H1 (cell line): ENCODE measurements around the gene TIGIT. TPM values are rescaled to one million over a fixed set of nuclear protein-coding genes. Genes with fewer than 3 reads are reported as not detected.

Experiments used
- CHD2 ChIP-seq: IDR thresholded peaks from 2 replicates; pipeline ENCODE4 v1.6.1; 2012; ENCODE audit warnings: low read length, improper control_type of control experiment
- POLR2AphosphoS5 ChIP-seq: IDR thresholded peaks from 2 replicates; pipeline ENCODE4 v1.6.1; 2011; ENCODE audit warnings: low read depth, low read length
- POU5F1 ChIP-seq: IDR thresholded peaks from 2 replicates; pipeline ENCODE4 v1.6.1; 2011; ENCODE audit warnings: low read depth, mild to moderate bottlenecking, low read length, moderate library complexity
- SP1 ChIP-seq: IDR thresholded peaks from 2 replicates; pipeline ENCODE4 v1.6.1; 2011; ENCODE audit warnings: low read depth, low read length
- YY1 ChIP-seq: IDR thresholded peaks from 2 replicates; pipeline ENCODE4 v1.6.1; 2011; ENCODE audit warnings: low read depth, mild to moderate bottlenecking, low read length
- polyA plus RNA-seq, 7 experiments: library from polyadenylated mRNA; depleted of rRNA in 3 of 7; stranded (reverse) in 5 of 7; unstranded in 2 of 7; fragments of >200 nt in 5 of 7; fragments of 200-250 nt in 2 of 7; gene quantifications; 1 replicate in 5 of 7; 2 replicates in 1 of 7; 4 replicates in 1 of 7; pipeline versions ENCODE4 v1.2.1 to v1.2.3, GENCODE V29; 2011 to 2013; ENCODE audit warnings: missing spikeins in 2 of 7, mixed read lengths in 2 of 7
- total RNA-seq: library from RNA; stranded (reverse); fragmentation: NEBNext Ultra II Directional; extraction: Animal tissue kit (Norgen Biotek cat#: 25700); gene quantifications from 2 replicates; pipeline ENCODE4 v1.2.1, GENCODE V29; 2021

The TIGIT gene
- total and polyA plus RNA-seq, 2 of the 8 experiments (the other 6 are each of a cell fraction or from before 2014, with no cell fraction given) = 0.02 TPM; not detected in 1

DNA sequence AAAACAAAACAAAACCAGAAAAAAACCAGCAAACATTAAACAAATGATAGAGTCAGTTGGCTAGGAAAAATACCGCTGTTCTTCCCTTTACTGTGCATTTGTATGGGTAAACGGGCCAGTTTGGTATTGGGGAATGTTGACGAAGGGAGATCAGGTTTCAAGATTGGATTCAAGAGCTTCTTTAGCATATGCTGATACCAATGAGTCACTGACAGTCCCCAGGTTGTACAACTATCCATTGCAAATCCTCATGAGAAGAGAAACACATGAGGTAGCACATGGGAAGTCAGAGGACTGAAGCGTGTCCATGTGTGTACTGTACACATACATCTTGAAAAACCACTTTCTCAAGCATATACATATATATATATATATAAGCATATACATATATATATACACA lies 25.6 kb downstream of the TIGIT start (continued):
- TF ChIP-seq POLR2AphosphoS5 (no peak), CHD2 (no peak), POU5F1 (no peak), YY1 (no peak), SP1 (peak; percentile 51; the same call in 1 of the 2 replicates)
